ENCODE data around the gene ROBO1.

ROBO1 gene

GRCh38 chr3:79670178-79670577 is 97.6 kb downstream of the ROBO1 start:
- DNase-seq (ENCODE audit: low read depth in 2 of 2): no peak

- DNase-seq (ENCODE audit: low read depth in 2 of 2): no peak
Observed at GRCh38 chr3:79664455-79664854, 103.3 kb downstream of the ROBO1 start.

GRCh38 chr3:79661896-79662295 is 105.9 kb downstream of the ROBO1 start:
- DNase-seq (ENCODE audit: low read depth in 2 of 2): no peak

GRCh38 chr3:79657076-79657475 is 110.7 kb downstream of the ROBO1 start:
- no peak for DNase-seq (ENCODE audit: low read depth in 2 of 2)

- DNase-seq (ENCODE audit: low read depth in 2 of 2): no peak
Observed at GRCh38 chr3:79654019-79654418, 113.8 kb downstream of the ROBO1 start.

- no peak for DNase-seq (ENCODE audit: low read depth in 2 of 2)
Observed at GRCh38 chr3:79653266-79653830, 114.5 kb downstream of the ROBO1 start.

GRCh38 chr3:79651536-79652065 is 116.2 kb downstream of the ROBO1 start:
- DNase-seq (ENCODE audit: low read depth in 2 of 2): no peak

GRCh38 chr3:79639855-79640254 is 127.9 kb downstream of the ROBO1 start:
- no peak for DNase-seq (ENCODE audit: low read depth in 2 of 2)

GRCh38 chr3:79636372-79636771 is 131.4 kb downstream of the ROBO1 start:
- DNase-seq (ENCODE audit: low read depth in 2 of 2): no peak

GRCh38 chr3:79632842-79633241 is 135.0 kb downstream of the ROBO1 start:
- no peak for DNase-seq (ENCODE audit: low read depth in 2 of 2)

GRCh38 chr3:79618883-79619282 is 148.9 kb downstream of the ROBO1 start:
- no peak for DNase-seq (ENCODE audit: low read depth in 2 of 2)

GRCh38 chr3:79606414-79606813 is 161.4 kb downstream of the ROBO1 start:
- DNase-seq (ENCODE audit: low read depth in 2 of 2): no peak

GRCh38 chr3:79604681-79605080 is 163.1 kb downstream of the ROBO1 start:
- no peak for DNase-seq (ENCODE audit: low read depth in 2 of 2)

GRCh38 chr3:79602385-79602784 is 165.4 kb downstream of the ROBO1 start:
- DNase-seq (ENCODE audit: low read depth in 2 of 2): no peak

GRCh38 chr3:79598594-79598993 is 169.2 kb downstream of the ROBO1 start:
- DNase-seq (ENCODE audit: low read depth in 2 of 2): no peak

- no peak for DNase-seq (ENCODE audit: low read depth in 2 of 2)
Observed at GRCh38 chr3:79597709-79598108, 170.1 kb downstream of the ROBO1 start.

GRCh38 chr3:79587150-79587549 is 180.6 kb downstream of the ROBO1 start:
- no peak for DNase-seq (ENCODE audit: low read depth in 2 of 2)

- DNase-seq (ENCODE audit: low read depth in 2 of 2): no peak
Observed at GRCh38 chr3:79586232-79586631, 181.6 kb downstream of the ROBO1 start.

- DNase-seq (ENCODE audit: low read depth in 2 of 2): no peak
Observed at GRCh38 chr3:79572930-79573329, 194.9 kb downstream of the ROBO1 start.

GRCh38 chr3:79568938-79569337 is 198.9 kb downstream of the ROBO1 start:
- DNase-seq (ENCODE audit: low read depth in 2 of 2): no peak

- no peak for DNase-seq (ENCODE audit: low read depth in 2 of 2)
Observed at GRCh38 chr3:79564192-79564591, 203.6 kb downstream of the ROBO1 start.

GRCh38 chr3:79560698-79561097 is 207.1 kb downstream of the ROBO1 start:
- no peak for DNase-seq (ENCODE audit: low read depth in 2 of 2)

GRCh38 chr3:79558943-79559342 is 208.9 kb downstream of the ROBO1 start:
- no peak for DNase-seq (ENCODE audit: low read depth in 2 of 2)

- no peak for DNase-seq (ENCODE audit: low read depth in 2 of 2)
Observed at GRCh38 chr3:79555655-79556054, 212.1 kb downstream of the ROBO1 start.
